HepG2 (cell line): ENCODE measurements around the gene PAQR7. TPM values are rescaled to one million over a fixed set of nuclear protein-coding genes. Genes with fewer than 3 reads are reported as not detected.

Source experiments
- BCLAF1 ChIP-seq: fragments of 450-650 bp; IDR thresholded peaks from 2 replicates; pipeline ENCODE4 v1.6.1; 2017; ENCODE audit warnings: mild to moderate bottlenecking
- HNF1B ChIP-seq: sonication (generic); formaldehyde crosslinking; IDR thresholded peaks from 2 replicates; pipeline ENCODE4 v1.5.1; 2020; ENCODE audit warnings: mild to moderate bottlenecking, moderate library complexity, missing genetic modification reagents
- MTA1 ChIP-seq: sonication (generic); formaldehyde crosslinking; IDR thresholded peaks from 2 replicates; pipeline ENCODE4 v1.4.0; 2020; ENCODE audit warnings: missing genetic modification reagents, mild to moderate bottlenecking, borderline replicate concordance
- SMYD3 ChIP-seq: sonication (generic); formaldehyde crosslinking; IDR thresholded peaks from 2 replicates; pipeline ENCODE4 v1.8.1; 2023; ENCODE audit warnings: mild to moderate bottlenecking, missing genetic modification reagents
- TBX2 ChIP-seq: sonication (generic); formaldehyde crosslinking; IDR thresholded peaks from 2 replicates; pipeline ENCODE4 v1.5.0; 2020; ENCODE audit warnings: missing genetic modification reagents, mild to moderate bottlenecking, borderline replicate concordance
- ZFP37 ChIP-seq: sonication (generic); formaldehyde crosslinking; IDR thresholded peaks from 2 replicates; pipeline ENCODE4 v1.4.0; 2020; ENCODE audit warnings: missing genetic modification reagents, borderline replicate concordance
- ZNF232 ChIP-seq: sonication (generic); formaldehyde crosslinking; IDR thresholded peaks from 2 replicates; pipeline ENCODE4 v1.4.0; 2020; ENCODE audit warnings: missing genetic modification reagents, borderline replicate concordance
- ZNF275 ChIP-seq: sonication (generic); formaldehyde crosslinking; IDR thresholded peaks from 2 replicates; pipeline ENCODE4 v1.8.0; 2022; ENCODE audit warnings: missing genetic modification reagents, mild to moderate bottlenecking, inconsistent platforms, borderline replicate concordance
- ZNF407 ChIP-seq: sonication (generic); formaldehyde crosslinking; IDR thresholded peaks from one replicate; pipeline ENCODE4 v1.5.1; 2020; ENCODE audit warnings: mild to moderate bottlenecking, missing genetic modification reagents; ENCODE audit errors: not compliant biosample characterization
- polyA plus RNA-seq, 8 experiments: library from polyadenylated mRNA; depleted of rRNA in 3 of 8; stranded (reverse) in 7 of 8; unstranded in 1 of 8; fragments of >200 nt; fragmentation: Illumina TruSeq in 4 of 8; extraction: Trizol in 4 of 8; gene quantifications; 2 replicates each; pipeline versions ENCODE4 v1.2.1 to v1.2.3, GENCODE V29; 2011 to 2016; ENCODE audit warnings: low read depth in 4 of 8, missing spikeins in 1 of 8, mixed read lengths in 1 of 8; ENCODE audit not compliant: insufficient read depth in 1 of 8
- total RNA-seq, 5 experiments: library from RNA; depleted of rRNA; stranded (reverse); fragments of >200 nt; fragmentation: Illumina TruSeq; extraction: Trizol; gene quantifications; 2 replicates each; pipeline ENCODE4 v1.2.3, GENCODE V29; 2016; ENCODE audit warnings: low read depth in 1 of 5
- TF ChIP-seq, protein P1 (sequence below): sonication (generic); formaldehyde crosslinking; IDR thresholded peaks from 2 replicates; pipeline ENCODE4 v1.4.0; 2020; ENCODE audit warnings: mild to moderate bottlenecking, missing genetic modification reagents

The PAQR7 gene
- total and polyA plus RNA-seq, 2 of the 13 experiments (the other 11 are each of a cell fraction or from before 2014, with no cell fraction given): 13.2 to 16.6 TPM

GRCh38 chr1:25875154-25875855, at the start of gene PAQR7 (continued):
- no peak for TF ChIP-seq BCLAF1
- TF ChIP-seq MTA1 (CRISPR knock-in tag): peak; percentile 43; the same call in 1 of the 2 replicates
- TF ChIP-seq ZNF275 (CRISPR knock-in tag): peak; percentile 66; the same call in 1 of the 2 replicates
- TF ChIP-seq SMYD3: 0 out of 2 replicates have a peak, but pooled peaks have one; percentile 43
- TF ChIP-seq ZNF232 (CRISPR knock-in tag): peak; percentile 56; the same call in 1 of the 2 replicates
- TF ChIP-seq TBX2 (CRISPR knock-in tag): peak; percentile 84
- TF ChIP-seq HNF1B (CRISPR knock-in tag): peak; percentile 40; the same call in 1 of the 2 replicates
- TF ChIP-seq, protein P1, sequence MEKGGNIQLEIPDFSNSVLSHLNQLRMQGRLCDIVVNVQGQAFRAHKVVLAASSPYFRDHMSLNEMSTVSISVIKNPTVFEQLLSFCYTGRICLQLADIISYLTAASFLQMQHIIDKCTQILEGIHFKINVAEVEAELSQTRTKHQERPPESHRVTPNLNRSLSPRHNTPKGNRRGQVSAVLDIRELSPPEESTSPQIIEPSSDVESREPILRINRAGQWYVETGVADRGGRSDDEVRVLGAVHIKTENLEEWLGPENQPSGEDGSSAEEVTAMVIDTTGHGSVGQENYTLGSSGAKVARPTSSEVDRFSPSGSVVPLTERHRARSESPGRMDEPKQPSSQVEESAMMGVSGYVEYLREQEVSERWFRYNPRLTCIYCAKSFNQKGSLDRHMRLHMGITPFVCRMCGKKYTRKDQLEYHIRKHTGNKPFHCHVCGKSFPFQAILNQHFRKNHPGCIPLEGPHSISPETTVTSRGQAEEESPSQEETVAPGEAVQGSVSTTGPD (CRISPR knock-in tag): no peak
- TF ChIP-seq ZFP37: no peak
- TF ChIP-seq ZNF407 (CRISPR knock-in tag): peak; percentile 86
